Measurements from ENCODE around the gene BEND2. TPM values are rescaled to one million over a fixed set of nuclear protein-coding genes. Genes with fewer than 3 reads are reported as not detected.

Gene BEND2
- total RNA-seq, 2 experiments from 2014 or later = not detected

DNA sequence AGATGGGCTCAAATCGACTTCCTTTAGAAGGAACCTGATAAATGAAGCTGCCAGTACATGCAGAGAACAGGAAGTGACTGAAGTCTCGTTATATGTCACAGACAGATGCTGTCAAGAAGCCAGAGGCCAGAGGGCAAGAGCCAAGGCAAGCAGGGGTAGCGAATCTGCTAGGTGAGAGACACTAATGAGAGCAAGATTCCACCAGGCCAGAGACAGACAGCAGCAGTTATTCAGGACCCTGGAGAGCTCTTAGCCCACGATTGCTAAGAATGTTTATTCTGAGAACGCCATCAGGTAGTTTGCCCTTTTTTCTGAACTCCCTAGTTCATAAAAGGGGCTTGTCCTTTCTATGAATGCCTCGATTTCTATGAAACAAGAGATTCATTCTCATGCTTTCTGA, 73.7 kb downstream of the BEND2 start:
- no TSS peak for BruUV-seq (replicated peaks)
- Histone ChIP-seq H2AFZ (ENCODE audit: low read length) (no peak overlapping the region), H4K20me1 (ENCODE audit: insufficient read depth, low read length) (no peaks in the 10 kb centered on the region), H3K9me2 (ENCODE audit: insufficient read depth, low read length) (no peaks in the 10 kb centered on the region), H3K79me2 (ENCODE audit: insufficient read depth, low read depth, low read length) (no peaks in the 10 kb centered on the region), H3K4me1 (ENCODE audit: insufficient read depth, low read length, poor library complexity, severe bottlenecking) (no peaks in the 10 kb centered on the region), H3K27ac (ENCODE audit: low read depth, low read length, poor library complexity, severe bottlenecking) (no peak overlapping the region), H3K36me3 (ENCODE audit: insufficient read depth, low read length) (no peaks in the 10 kb centered on the region), H3K4me3 (ENCODE audit: low read depth, low read length, poor library complexity, severe bottlenecking) (no peak overlapping the region), H3K9me3 (ENCODE audit: low read length) (no peaks in the 10 kb centered on the region), H3K4me2 (ENCODE audit: low read length) (no peak overlapping the region)
- peak; percentile 2 for DNase-seq (ENCODE audit: low spot score)
- POLR2A ChIA-PET = no interaction called here
- TF ChIP-seq CTCF (conservative IDR thresholded peaks at IDR 0.05; ENCODE audit: low read length) = no peak
- TF ChIP-seq EZH2phosphoT487 (IDR thresholded peaks at IDR 0.05; ENCODE audit: borderline replicate concordance, low read depth, low read length) = no peak
- intact Hi-C loops (cut with micrococcal nuclease; ENCODE audit: unreplicated experiment) = no loop called here
- CTCF ChIA-PET (ENCODE audit: unreplicated experiment) = no interaction called here

DNA sequence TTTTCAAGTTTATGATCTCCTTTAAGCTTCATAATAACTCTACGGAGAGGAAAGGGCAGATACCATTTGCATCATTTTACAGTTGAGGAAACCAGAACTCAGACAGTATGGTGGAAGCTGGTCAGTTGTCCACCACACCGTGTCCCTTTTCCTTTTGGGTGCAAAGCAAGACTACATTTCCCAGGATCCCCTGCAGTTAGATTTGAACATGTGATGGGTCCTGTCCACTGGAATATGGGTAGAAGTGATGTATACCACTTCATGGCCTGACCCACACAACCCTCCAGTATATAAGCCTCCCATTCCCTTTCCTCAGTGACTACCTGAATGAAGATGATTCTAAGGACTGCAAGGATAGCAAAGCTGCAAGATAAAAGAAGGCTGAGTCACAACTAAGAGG, 74.7 kb downstream of the BEND2 start:
- no peak for DNase-seq (ENCODE audit: low spot score)
- Histone ChIP-seq H4K20me1 (ENCODE audit: insufficient read depth, low read length) (no peaks in the 10 kb centered on the region), H3K27ac (ENCODE audit: low read depth, low read length, poor library complexity, severe bottlenecking) (no peak overlapping the region), H3K4me3 (ENCODE audit: low read depth, low read length, poor library complexity, severe bottlenecking) (no peak overlapping the region), H3K4me2 (ENCODE audit: low read length) (no peak overlapping the region), H3K4me1 (ENCODE audit: insufficient read depth, low read length, poor library complexity, severe bottlenecking) (no peaks in the 10 kb centered on the region), H3K9me3 (ENCODE audit: low read length) (no peaks in the 10 kb centered on the region), H3K36me3 (ENCODE audit: insufficient read depth, low read length) (no peaks in the 10 kb centered on the region), H3K9me2 (ENCODE audit: insufficient read depth, low read length) (no peaks in the 10 kb centered on the region), H2AFZ (ENCODE audit: low read length) (no peak overlapping the region), H3K79me2 (ENCODE audit: insufficient read depth, low read depth, low read length) (no peaks in the 10 kb centered on the region)
- TF ChIP-seq EZH2phosphoT487 (IDR thresholded peaks at IDR 0.05; ENCODE audit: borderline replicate concordance, low read depth, low read length) (no peak), CTCF (conservative IDR thresholded peaks at IDR 0.05; ENCODE audit: low read length) (no peak)
- BruUV-seq (replicated peaks) = no TSS peak
- ChIA-PET POLR2A (no interaction called here), CTCF (ENCODE audit: unreplicated experiment) (no interaction called here)
- intact Hi-C loops (cut with micrococcal nuclease; ENCODE audit: unreplicated experiment) = no loop called here

GRCh38 chrX:18136816-18137215, 83.9 kb downstream of the BEND2 start:
- POLR2A ChIA-PET = no interaction called here
- CTCF ChIA-PET (ENCODE audit: unreplicated experiment) = no interaction called here
- Histone ChIP-seq H3K4me2 (ENCODE audit: low read length) (no peak overlapping the region), H3K79me2 (ENCODE audit: insufficient read depth, low read depth, low read length) (no peaks in the 10 kb centered on the region), H3K4me1 (ENCODE audit: insufficient read depth, low read length, poor library complexity, severe bottlenecking) (no peaks in the 10 kb centered on the region), H3K27ac (ENCODE audit: low read depth, low read length, poor library complexity, severe bottlenecking) (no peak overlapping the region), H3K9me2 (ENCODE audit: insufficient read depth, low read length) (no peaks in the 10 kb centered on the region), H3K9me3 (ENCODE audit: low read length) (no peaks in the 10 kb centered on the region), H3K4me3 (ENCODE audit: low read depth, low read length, poor library complexity, severe bottlenecking) (no peak overlapping the region), H4K20me1 (ENCODE audit: insufficient read depth, low read length) (no peaks in the 10 kb centered on the region), H2AFZ (ENCODE audit: low read length) (no peak overlapping the region), H3K36me3 (ENCODE audit: insufficient read depth, low read length) (no peaks in the 10 kb centered on the region)
- no TSS peak for BruUV-seq (replicated peaks)
- no peak for TF ChIP-seq CTCF (conservative IDR thresholded peaks at IDR 0.05; ENCODE audit: low read length)
- no peak for TF ChIP-seq EZH2phosphoT487 (IDR thresholded peaks at IDR 0.05; ENCODE audit: borderline replicate concordance, low read depth, low read length)
- intact Hi-C loops (cut with micrococcal nuclease; ENCODE audit: unreplicated experiment) = no loop called here
- DNase-seq (ENCODE audit: low spot score) = no peak
